CD8-positive, alpha-beta memory T cell (primary cell): ENCODE results near the gene MAFB. TPM values are rescaled to one million over a fixed set of nuclear protein-coding genes. Genes with fewer than 3 reads are reported as not detected.

Experiments
- CTCF ChIA-PET: fragments of 350-600 bp; sonication (Branson Sonifier 250); formaldehyde crosslinking; loops from one replicate; lab custom pipeline; 2021; ENCODE audit warnings: antibody characterized with exemption; lab: Charles Lee
- POLR2A ChIA-PET: fragments of 350-600 bp; sonication (Branson Sonifier 250); formaldehyde crosslinking; loops from one replicate; lab custom pipeline; 2021; ENCODE audit warnings: antibody characterized with exemption; lab: Charles Lee
- DNase-seq, 5 donors: peaks; one replicate each; pipeline versions ENCODE4 v3.0.0 to v3.0.0-alpha.2; 2020 to 2022; ENCODE audit warnings: mixed read lengths in 1 of 5
- H3K27ac ChIP-seq: one replicate; pipeline ENCODE4 v1.7.0; 2013; ENCODE audit warnings: low read depth, mild to moderate bottlenecking, low read length, moderate library complexity
- H3K27me3 ChIP-seq: 2 replicates; pipeline ENCODE4 v1.7.0; 2013; ENCODE audit warnings: low read length, mild to moderate bottlenecking; ENCODE audit not compliant: insufficient read depth, poor library complexity, severe bottlenecking
- H3K36me3 ChIP-seq: 2 replicates; pipeline ENCODE4 v1.7.0; 2013; ENCODE audit warnings: mild to moderate bottlenecking, low read length, moderate library complexity; ENCODE audit not compliant: insufficient read depth
- H3K4me1 ChIP-seq: 2 replicates; pipeline ENCODE4 v1.7.0; 2013; ENCODE audit warnings: mild to moderate bottlenecking, low read length, moderate library complexity; ENCODE audit not compliant: insufficient read depth
- H3K4me3 ChIP-seq: 2 replicates; pipeline ENCODE4 v1.7.0; 2013; ENCODE audit warnings: mild to moderate bottlenecking, low read length
- H3K9me3 ChIP-seq: 2 replicates; pipeline ENCODE4 v1.7.0; 2013; ENCODE audit warnings: mild to moderate bottlenecking, low read length
- H3K27ac Mint-ChIP-seq, 8 donors: one replicate each; pipeline ENCODE4 v1.8.0; 2020 to 2021; ENCODE audit warnings: mixed read lengths in 8 of 8, mild to moderate bottlenecking in 6 of 8, inconsistent platforms in 3 of 8, moderate library complexity in 3 of 8
- H3K27me3 Mint-ChIP-seq, 2 donors: one replicate each; pipeline ENCODE4 v1.8.0; 2020 to 2021; ENCODE audit warnings: mixed read lengths in 2 of 2, mild to moderate bottlenecking in 1 of 2, moderate library complexity in 1 of 2
- H3K36me3 Mint-ChIP-seq, 3 donors: one replicate each; pipeline ENCODE4 v1.8.0; 2020 to 2021; ENCODE audit warnings: mixed read lengths in 3 of 3, inconsistent platforms in 1 of 3, mild to moderate bottlenecking in 1 of 3
- H3K4me1 Mint-ChIP-seq, 3 donors: one replicate each; pipeline ENCODE4 v1.8.0; 2020 to 2021; ENCODE audit warnings: mixed read lengths in 3 of 3, inconsistent platforms in 1 of 3, mild to moderate bottlenecking in 1 of 3
- H3K4me3 Mint-ChIP-seq, 7 donors: one replicate each; pipeline ENCODE4 v1.8.0; 2020 to 2021; ENCODE audit warnings: mixed read lengths in 7 of 7, mild to moderate bottlenecking in 6 of 7, moderate library complexity in 4 of 7, inconsistent platforms in 2 of 7
- H3K9me3 Mint-ChIP-seq, 5 donors: one replicate each; pipeline ENCODE4 v1.8.0; 2020 to 2022; ENCODE audit warnings: mixed read lengths in 5 of 5, mild to moderate bottlenecking in 3 of 5, moderate library complexity in 2 of 5, inconsistent platforms in 1 of 5
- polyA plus RNA-seq: library from polyadenylated mRNA; unstranded; fragments of 300-500 nt; fragmentation: Illumina TruSeq; gene quantifications from one replicate; pipeline ENCODE4 v1.2.3, GENCODE V29; 2021
- total RNA-seq, 2 experiments: library from RNA; stranded (reverse); gene quantifications; one replicate each; pipeline ENCODE4 v1.2.3, GENCODE V29; 2021

Gene MAFB
- total and polyA plus RNA-seq, 3 experiments from 2014 or later, result 1.7 to 2.0 TPM; not detected in 1

DNA sequence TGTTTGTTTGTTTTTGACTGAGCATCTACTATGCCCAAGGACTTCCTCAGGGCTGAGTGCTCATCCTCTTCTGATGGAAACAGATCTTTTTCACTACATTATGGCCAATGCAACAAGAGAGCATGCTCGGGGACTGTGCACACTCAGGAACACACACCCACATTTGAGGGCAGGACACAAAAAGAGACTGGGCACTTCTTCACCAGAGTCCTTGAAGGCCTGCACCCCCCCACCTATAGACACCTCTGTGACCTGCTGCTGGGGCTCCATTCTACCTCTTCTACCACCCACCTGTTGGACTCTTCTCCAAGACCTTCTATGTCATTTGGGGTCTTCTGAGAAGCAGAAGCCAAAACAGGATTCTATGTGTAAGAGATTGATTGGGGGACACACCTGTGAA lies 9.2 kb upstream of the MAFB start:
- H3K4me1 ChIP-seq, result no peaks in the 10 kb centered on the region
- no peaks in the 10 kb centered on the region for H3K9me3 Mint-ChIP-seq
- ChIA-PET CTCF (no interaction called here), POLR2A (no interaction called here)
- no peaks in the 10 kb centered on the region for H3K36me3 ChIP-seq
- peaks cover 5% of the 10 kb centered on the region for H3K27me3 ChIP-seq
- no peak overlapping the region for H3K4me3 Mint-ChIP-seq
- no peak overlapping the region for H3K4me3 ChIP-seq
- H3K27ac ChIP-seq, result no peak overlapping the region
- no peaks in the 10 kb centered on the region for H3K4me1 Mint-ChIP-seq
- DNase-seq, result no peak
- H3K27me3 Mint-ChIP-seq, result peaks cover 26 to 69% of the 10 kb centered on the region in 2 donors
- H3K9me3 ChIP-seq, result no peaks in the 10 kb centered on the region
- peaks cover 0 to 2% (median 0%) of the 10 kb centered on the region in 3 donors for H3K36me3 Mint-ChIP-seq
- no peak overlapping the region for H3K27ac Mint-ChIP-seq

- no peak overlapping the region for H3K4me3 ChIP-seq
- Mint-ChIP-seq H3K27me3 (peaks cover 32 to 73% of the 10 kb centered on the region in 2 donors), H3K27ac (peak overlapping the region in 1 of 8 donors; percentile 68), H3K9me3 (no peaks in the 10 kb centered on the region), H3K36me3 (peaks cover 0 to 2% (median 0%) of the 10 kb centered on the region in 3 donors), H3K4me1 (no peaks in the 10 kb centered on the region), H3K4me3 (no peak overlapping the region)
- no peak overlapping the region for H3K27ac ChIP-seq
- DNase-seq, result no peak
- H3K9me3 ChIP-seq, result no peaks in the 10 kb centered on the region
- ChIA-PET CTCF (no interaction called here), POLR2A (no interaction called here)
- H3K4me1 ChIP-seq, result no peaks in the 10 kb centered on the region
- H3K27me3 ChIP-seq, result peaks cover 5% of the 10 kb centered on the region
- no peaks in the 10 kb centered on the region for H3K36me3 ChIP-seq
These were observed 8.5 kb upstream of the MAFB start for GRCh38 chr20:40697541-40697940.

- peaks cover 0 to 2% (median 0%) of the 10 kb centered on the region in 3 donors for H3K36me3 Mint-ChIP-seq
- CTCF ChIA-PET, result no interaction called here
- POLR2A ChIA-PET, result no interaction called here
- H3K36me3 ChIP-seq, result no peaks in the 10 kb centered on the region
- no peak overlapping the region for H3K27ac ChIP-seq
- peak overlapping the region in 1 of 8 donors; percentile 3 for H3K27ac Mint-ChIP-seq
- no peak overlapping the region for H3K4me3 Mint-ChIP-seq
- peaks cover 44 to 85% of the 10 kb centered on the region in 2 donors for H3K27me3 Mint-ChIP-seq
- H3K4me3 ChIP-seq, result no peak overlapping the region
- peaks cover 8% of the 10 kb centered on the region for H3K27me3 ChIP-seq
- no peaks in the 10 kb centered on the region for H3K4me1 ChIP-seq
- DNase-seq, result no peak
- no peaks in the 10 kb centered on the region for H3K9me3 Mint-ChIP-seq
- H3K4me1 Mint-ChIP-seq, result peaks cover 0 to 13% (median 4%) of the 10 kb centered on the region in 3 donors
- no peaks in the 10 kb centered on the region for H3K9me3 ChIP-seq
These were observed 6.2 kb upstream of the MAFB start for GRCh38 chr20:40695214-40695613.

DNA sequence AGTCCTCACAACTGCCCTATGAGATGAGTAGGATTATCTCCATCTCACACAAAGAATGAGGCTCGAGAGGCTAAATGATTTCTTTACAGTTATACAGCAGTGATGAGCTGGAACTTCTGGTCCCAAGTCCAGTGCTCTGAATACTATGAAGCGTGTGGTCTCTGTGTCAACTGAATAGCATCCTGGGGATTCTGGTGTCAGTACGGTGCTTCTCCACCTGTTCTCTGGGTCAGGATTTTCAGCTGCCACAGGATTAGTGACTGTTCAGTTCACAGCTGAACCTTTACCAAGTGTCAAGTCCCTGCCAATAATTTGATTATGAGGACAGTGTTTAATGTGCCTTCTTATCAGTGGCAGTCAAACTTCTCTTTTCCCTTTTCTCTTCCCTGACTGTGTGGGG lies 5.2 kb upstream of the MAFB start:
- Histone ChIP-seq H3K4me1 (no peaks in the 10 kb centered on the region), H3K36me3 (no peaks in the 10 kb centered on the region), H3K9me3 (no peaks in the 10 kb centered on the region), H3K27ac (no peak overlapping the region), H3K27me3 (peaks cover 8% of the 10 kb centered on the region), H3K4me3 (no peak overlapping the region)
- Mint-ChIP-seq H3K9me3 (no peaks in the 10 kb centered on the region), H3K4me3 (no peak overlapping the region), H3K27me3 (peaks cover 52 to 90% of the 10 kb centered on the region in 2 donors), H3K36me3 (peaks cover 0 to 2% (median 0%) of the 10 kb centered on the region in 3 donors), H3K27ac (no peak overlapping the region), H3K4me1 (peaks cover 0 to 22% (median 7%) of the 10 kb centered on the region in 3 donors)
- DNase-seq, result no peak
- ChIA-PET CTCF (no interaction called here), POLR2A (no interaction called here)

- Histone ChIP-seq H3K4me1 (no peaks in the 10 kb centered on the region), H3K4me3 (no peak overlapping the region), H3K36me3 (no peaks in the 10 kb centered on the region), H3K9me3 (no peaks in the 10 kb centered on the region), H3K27me3 (peaks cover 8% of the 10 kb centered on the region), H3K27ac (no peak overlapping the region)
- Mint-ChIP-seq H3K36me3 (peaks cover 0 to 2% (median 0%) of the 10 kb centered on the region in 3 donors), H3K4me3 (no peak overlapping the region), H3K9me3 (no peaks in the 10 kb centered on the region), H3K27ac (no peak overlapping the region), H3K27me3 (peaks cover 49 to 84% of the 10 kb centered on the region in 2 donors), H3K4me1 (peaks cover 0 to 26% (median 10%) of the 10 kb centered on the region in 3 donors)
- no peak for DNase-seq
- ChIA-PET CTCF (no interaction called here), POLR2A (no interaction called here)
These were observed 3.4 kb upstream of the MAFB start for GRCh38 chr20:40692240-40693011.

DNA sequence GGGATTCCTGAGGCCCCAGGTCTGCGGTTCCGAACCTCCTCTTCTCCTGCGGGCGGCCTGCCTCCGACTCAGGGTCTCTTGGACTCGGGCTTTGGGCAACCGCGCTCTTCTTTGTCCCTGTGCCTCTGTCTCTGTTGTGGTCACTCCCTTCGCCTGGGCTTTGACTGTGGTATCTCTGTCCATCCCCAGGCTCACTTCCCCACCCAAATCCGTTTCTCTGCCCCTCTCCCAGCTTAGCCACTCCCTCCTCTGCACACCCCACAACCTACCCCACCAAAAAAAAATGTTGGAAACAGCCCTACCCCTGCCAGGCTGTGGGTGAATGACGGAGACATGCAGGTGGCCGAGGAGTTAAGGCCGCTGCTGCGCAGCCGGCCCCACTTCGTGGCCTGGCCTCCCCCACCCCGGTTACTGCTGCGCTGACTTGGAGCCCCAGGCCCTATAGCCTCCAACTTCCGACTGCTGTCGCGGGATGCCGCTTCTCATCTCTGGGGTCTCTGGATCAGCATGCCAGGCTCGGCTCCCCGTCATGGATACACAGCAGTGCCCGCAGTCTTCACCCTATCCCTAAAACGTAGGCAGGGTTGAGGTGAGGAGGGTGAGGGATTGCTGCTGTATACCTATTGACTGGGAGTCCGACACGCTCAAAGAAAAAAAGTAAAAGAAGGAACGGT lies 2.7 kb upstream of the MAFB start:
- ChIA-PET CTCF (no interaction called here), POLR2A (no interaction called here)
- H3K27me3 ChIP-seq, result peaks cover 9% of the 10 kb centered on the region

GRCh38 chr20:40690836-40691565 lies 2.0 kb upstream of the MAFB start:
- DNase-seq, result no peak
- CTCF ChIA-PET, result no interaction called here
- POLR2A ChIA-PET, result no interaction called here
- peak overlapping the region in 1 of 8 donors; percentile 50 for H3K27ac Mint-ChIP-seq
- H3K4me3 ChIP-seq, result no peak overlapping the region
- H3K4me1 ChIP-seq, result no peaks in the 10 kb centered on the region
- no peaks in the 10 kb centered on the region for H3K36me3 ChIP-seq
- peak overlapping the region in 3 of 7 donors; percentile 17 to 85 (median 41) for H3K4me3 Mint-ChIP-seq
- no peaks in the 10 kb centered on the region for H3K9me3 Mint-ChIP-seq
- peaks cover 0 to 30% (median 13%) of the 10 kb centered on the region in 3 donors for H3K4me1 Mint-ChIP-seq
- H3K27me3 ChIP-seq, result peaks cover 16% of the 10 kb centered on the region
- peaks cover 0 to 2% (median 0%) of the 10 kb centered on the region in 3 donors for H3K36me3 Mint-ChIP-seq
- H3K9me3 ChIP-seq, result no peaks in the 10 kb centered on the region
- peaks cover 58 to 86% of the 10 kb centered on the region in 2 donors for H3K27me3 Mint-ChIP-seq
- H3K27ac ChIP-seq, result no peak overlapping the region

More for the DNA sequence above, 2.7 kb upstream of the MAFB start:
- Histone ChIP-seq H3K4me1 (no peaks in the 10 kb centered on the region), H3K4me3 (no peak overlapping the region), H3K9me3 (no peaks in the 10 kb centered on the region), H3K36me3 (no peaks in the 10 kb centered on the region), H3K27ac (no peak overlapping the region)
- Mint-ChIP-seq H3K4me3 (peak overlapping the region in 1 of 7 donors; percentile 87), H3K27ac (no peak overlapping the region), H3K27me3 (peaks cover 52 to 85% of the 10 kb centered on the region in 2 donors), H3K4me1 (peaks cover 0 to 29% (median 12%) of the 10 kb centered on the region in 3 donors), H3K9me3 (no peaks in the 10 kb centered on the region), H3K36me3 (peaks cover 0 to 2% (median 0%) of the 10 kb centered on the region in 3 donors)
- DNase-seq, result no peak
